GM20431 (cell line): Measurements from ENCODE around the gene SLC4A7.
"Not testable (repeated sequence)": the region's sequence is repeated elsewhere in the genome, so short reads cannot be mapped to it uniquely, and the experiment has no call there.

Source experiments
- in situ Hi-C: fragments of 300-500 bp; cut with MseI, MboI; formaldehyde crosslinking; loops from one replicate; pipeline ENCODE4 v1.15.0; 2020; ENCODE audit warnings: low sequenced_read_pairs; ENCODE audit not compliant: unreplicated experiment

Gene SLC4A7

GRCh38 chr3:27328982-27329762, 155.0 kb downstream of the SLC4A7 start:
- in situ Hi-C loops = not testable (repeated sequence)

- in situ Hi-C loops = no loop called here
These were observed 157.3 kb downstream of the SLC4A7 start for GRCh38 chr3:27326629-27327545.

GRCh38 chr3:27326202-27326601, 158.0 kb downstream of the SLC4A7 start:
- in situ Hi-C loops = no loop called here

- in situ Hi-C loops = no loop called here
These were observed 158.8 kb downstream of the SLC4A7 start for GRCh38 chr3:27325419-27325818.

GRCh38 chr3:27324686-27325085, 159.5 kb downstream of the SLC4A7 start:
- in situ Hi-C loops = loop anchor here (25.0 kb wide), 1 partner anchor 338 kb away; no protein-coding TSS in a partner anchor

GRCh38 chr3:27323087-27323570, 161.1 kb downstream of the SLC4A7 start:
- in situ Hi-C loops = loop anchor here (25.0 kb wide), 1 partner anchor 339 kb away; no protein-coding TSS in a partner anchor
